HEK293 (cell line): ENCODE measurements around the gene FPR1.

Experiments used
- CTCF ChIA-PET: fragments of 350-600 bp; formaldehyde crosslinking; extraction: SDS; loops from one replicate; lab custom pipeline; 2021; ENCODE audit warnings: antibody characterized with exemption; lab: Yijun Ruan, JAX
- POLR2A ChIA-PET: fragments of 300-600 bp; formaldehyde crosslinking; extraction: SDS; loops from one replicate; lab custom pipeline; 2020; ENCODE audit warnings: antibody characterized with exemption, inconsistent platforms; lab: Yijun Ruan, JAX
- H3K27ac ChIP-seq: fragments of 200-500 bp; sonication (Bioruptor generic); 2 replicates; pipeline ENCODE4 v1.5.1; 2014; ENCODE audit warnings: low read depth, low read length, control low read depth, inconsistent platforms; ENCODE audit errors: extremely low read depth
- H3K36me3 ChIP-seq, 2 experiments: fragments of 200-500 bp in 1 of 2; sonication (Bioruptor generic) in 1 of 2; 1 replicate in 1 of 2; 2 replicates in 1 of 2; pipeline ENCODE4 v1.5.1; 2014 to 2017; ENCODE audit warnings: inconsistent platforms in 2 of 2, low read length in 2 of 2; ENCODE audit not compliant: control insufficient read depth in 2 of 2, insufficient read depth in 1 of 2
- H3K4me1 ChIP-seq: fragments of 200-500 bp; sonication (Bioruptor generic); 2 replicates; pipeline ENCODE4 v1.5.1; 2014; ENCODE audit warnings: mild to moderate bottlenecking, low read length, inconsistent platforms; ENCODE audit not compliant: control insufficient read depth, insufficient read depth
- H3K4me3 ChIP-seq: 2 replicates; pipeline ENCODE4 v1.5.1; 2011; ENCODE audit warnings: low read depth, mild to moderate bottlenecking, control low read depth, low read length, moderate library complexity
- H3K9me3 ChIP-seq: fragments of 200-500 bp; sonication (Bioruptor generic); 2 replicates; pipeline ENCODE4 v1.5.1; 2014; ENCODE audit warnings: low read depth, low read length, inconsistent platforms; ENCODE audit not compliant: control insufficient read depth, insufficient read depth
- KLF16 ChIP-seq: fragments of 450-650 bp; formaldehyde crosslinking; IDR thresholded peaks from 2 replicates; pipeline ENCODE4 v1.5.1; 2017; ENCODE audit warnings: missing biosample characterization, missing genetic modification characterization
- KLF9 ChIP-seq: fragments of 450-650 bp; formaldehyde crosslinking; IDR thresholded peaks from 2 replicates; pipeline ENCODE4 v1.5.1; 2016; ENCODE audit warnings: missing biosample characterization, missing genetic modification characterization, low read depth
- SALL2 ChIP-seq: fragments of 450-650 bp; formaldehyde crosslinking; IDR thresholded peaks from 2 replicates; pipeline ENCODE4 v1.5.0; 2017; ENCODE audit warnings: missing biosample characterization, mild to moderate bottlenecking, missing genetic modification characterization, borderline replicate concordance
- WT1 ChIP-seq: fragments of 450-650 bp; formaldehyde crosslinking; IDR thresholded peaks from 2 replicates; pipeline ENCODE4 v1.5.1; 2016; ENCODE audit warnings: missing biosample characterization, missing genetic modification characterization
- ZBTB8A ChIP-seq: fragments of 450-650 bp; formaldehyde crosslinking; IDR thresholded peaks from 2 replicates; pipeline ENCODE4 v1.5.1; 2016; ENCODE audit warnings: missing biosample characterization, missing genetic modification characterization
- ZNF146 ChIP-seq: fragments of 450-650 bp; formaldehyde crosslinking; IDR thresholded peaks from 2 replicates; pipeline ENCODE4 v1.5.1; 2016; ENCODE audit warnings: missing biosample characterization, missing genetic modification characterization
- ZNF157 ChIP-seq: fragments of 450-650 bp; formaldehyde crosslinking; IDR thresholded peaks from 2 replicates; pipeline ENCODE4 v1.5.1; 2016; ENCODE audit warnings: missing biosample characterization, missing genetic modification characterization
- ZNF174 ChIP-seq: fragments of 450-650 bp; formaldehyde crosslinking; IDR thresholded peaks from 2 replicates; pipeline ENCODE4 v1.5.0; 2017; ENCODE audit warnings: missing biosample characterization, mild to moderate bottlenecking, missing genetic modification characterization
- ZNF214 ChIP-seq: fragments of 450-650 bp; formaldehyde crosslinking; IDR thresholded peaks from 2 replicates; pipeline ENCODE4 v1.5.1; 2017; ENCODE audit warnings: missing biosample characterization, mild to moderate bottlenecking, missing genetic modification characterization, borderline replicate concordance
- ZNF292 ChIP-seq: fragments of 450-650 bp; formaldehyde crosslinking; IDR thresholded peaks from 2 replicates; pipeline ENCODE4 v1.5.1; 2016; ENCODE audit warnings: low read depth, missing biosample characterization, missing genetic modification characterization, borderline replicate concordance
- ZNF366 ChIP-seq: fragments of 450-650 bp; formaldehyde crosslinking; conservative IDR thresholded peaks from 2 replicates; pipeline ENCODE4 v1.5.1; 2016; ENCODE audit warnings: missing biosample characterization, missing genetic modification characterization
- ZNF404 ChIP-seq: fragments of 450-650 bp; formaldehyde crosslinking; IDR thresholded peaks from 2 replicates; pipeline ENCODE4 v1.5.1; 2017; ENCODE audit warnings: missing biosample characterization, missing genetic modification characterization
- ZNF423 ChIP-seq: fragments of 450-650 bp; formaldehyde crosslinking; IDR thresholded peaks from 2 replicates; pipeline ENCODE4 v1.5.1; 2016; ENCODE audit warnings: missing biosample characterization, missing genetic modification characterization
- ZNF561 ChIP-seq: fragments of 450-650 bp; IDR thresholded peaks from 2 replicates; pipeline ENCODE4 v1.5.1; 2018; ENCODE audit warnings: missing biosample characterization, missing genetic modification characterization, borderline replicate concordance
- ZNF777 ChIP-seq: fragments of 450-650 bp; formaldehyde crosslinking; IDR thresholded peaks from 2 replicates; pipeline ENCODE4 v1.5.1; 2017; ENCODE audit warnings: missing biosample characterization, missing genetic modification characterization, borderline replicate concordance
- ZNF792 ChIP-seq: fragments of 450-650 bp; formaldehyde crosslinking; IDR thresholded peaks from 2 replicates; pipeline ENCODE4 v1.5.1; 2016; ENCODE audit warnings: missing biosample characterization, missing genetic modification characterization
- TF ChIP-seq, protein P1 (sequence below): fragments of 450-650 bp; formaldehyde crosslinking; IDR thresholded peaks from 2 replicates; pipeline ENCODE4 v1.5.1; 2016; ENCODE audit warnings: missing biosample characterization, missing genetic modification characterization
- TF ChIP-seq, protein P2 (sequence below): fragments of 450-650 bp; formaldehyde crosslinking; IDR thresholded peaks from 2 replicates; pipeline ENCODE4 v1.5.1; 2016; ENCODE audit warnings: missing biosample characterization, missing genetic modification characterization, borderline replicate concordance
- TF ChIP-seq, protein P3 (sequence below): fragments of 450-650 bp; formaldehyde crosslinking; IDR thresholded peaks from 2 replicates; pipeline ENCODE4 v1.5.1; 2016; ENCODE audit warnings: missing biosample characterization, missing genetic modification characterization

Gene FPR1

DNA sequence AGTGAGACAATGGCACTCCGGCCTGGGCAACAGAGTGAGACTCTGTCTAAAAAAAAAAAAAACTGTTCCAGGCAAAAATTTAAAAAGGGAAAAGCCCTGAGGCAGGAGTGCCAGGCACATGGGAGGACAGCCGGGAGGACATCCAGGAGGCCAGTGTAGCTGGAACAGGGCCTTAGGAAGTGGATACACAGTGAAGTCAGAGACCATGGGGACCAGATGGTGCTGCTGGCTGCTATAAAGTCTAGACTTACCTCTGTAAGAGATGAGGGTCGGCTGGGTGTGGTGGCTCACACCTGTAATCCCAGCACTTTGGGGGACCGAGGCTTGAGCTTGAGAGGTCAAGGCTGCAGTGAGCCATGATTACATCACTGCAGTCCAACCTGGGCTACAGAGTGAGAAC, 42.9 kb downstream of the FPR1 start:
- Histone ChIP-seq H3K4me3 (no peak overlapping the region), H3K27ac (no peak overlapping the region), H3K9me3 (no peaks in the 10 kb centered on the region), H3K36me3 (peaks cover 24 to 30% of the 10 kb centered on the region in 2 experiments), H3K4me1 (peaks cover 3% of the 10 kb centered on the region; the same call in 1 of the 2 replicates)
- ChIA-PET POLR2A (interaction anchor here (0.6 to 4.3 kb wide), 7 partner anchors 18 to 1198 kb away, joined by 3 to 22 read pairs (median 5); partner anchors contain the start of gene JOSD2), CTCF (interaction anchor here (1.7 kb wide), 1 partner anchor 52 kb away, joined by 4 read pairs; no protein-coding TSS in a partner anchor)
- TF ChIP-seq ZNF792 (tag by site-specific recombination) (no peak), ZNF292 (tag by site-specific recombination) (no peak), ZBTB8A (tag by site-specific recombination) (no peak), ZNF157 (tag by site-specific recombination) (no peak), SALL2 (no peak)

DNA sequence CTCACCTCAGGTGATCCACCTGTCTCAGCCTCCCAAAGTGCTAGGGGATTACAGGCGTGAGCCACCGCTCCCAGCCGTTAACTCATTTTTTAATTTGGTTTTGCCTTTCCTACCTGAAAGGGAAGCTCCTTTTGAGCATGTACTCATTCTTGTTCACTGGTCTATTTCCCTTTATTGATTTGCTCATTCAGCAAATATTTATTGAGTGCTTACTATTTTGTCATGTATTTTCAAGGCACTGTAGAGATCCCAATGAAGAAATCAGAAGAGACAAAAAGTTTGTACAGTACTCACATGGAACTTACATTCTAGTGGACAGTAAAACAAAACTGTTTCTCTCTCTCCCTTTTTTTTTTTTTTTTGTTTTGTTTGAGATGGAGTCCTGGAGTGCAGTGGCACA, 44.8 kb downstream of the FPR1 start:
- CTCF ChIA-PET: interaction anchor here (0.6 to 1.3 kb wide), 2 partner anchors 71 kb away, joined by 3 to 4 read pairs; no protein-coding TSS in a partner anchor

DNA sequence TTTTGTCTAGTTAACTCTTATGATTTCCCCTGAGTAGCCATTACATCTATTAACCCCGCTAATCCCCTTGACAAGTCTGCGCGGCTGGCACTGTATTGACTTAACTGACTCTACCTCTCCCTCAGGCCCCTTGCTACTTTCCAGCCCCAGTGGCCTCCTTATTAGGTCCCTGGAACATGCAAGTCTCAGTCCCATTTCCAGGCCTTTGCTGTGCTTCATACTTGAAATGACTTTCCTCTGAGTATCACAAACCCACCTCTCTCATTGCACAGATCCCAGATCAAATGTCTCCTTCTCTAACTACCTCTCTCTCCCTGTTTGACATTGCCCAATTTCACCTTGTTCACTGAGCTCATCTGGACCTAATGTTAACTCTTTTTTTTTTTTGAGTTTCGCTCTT, 45.4 kb downstream of the FPR1 start:
- CTCF ChIA-PET: interaction anchor here (0.6 kb wide), 3 partner anchors 40 to 72 kb away, joined by 3 to 8 read pairs (median 3); no protein-coding TSS in a partner anchor
- H3K4me3 ChIP-seq: no peak overlapping the region
- peaks cover 3% of the 10 kb centered on the region; the same call in 1 of the 2 replicates for H3K4me1 ChIP-seq
- H3K27ac ChIP-seq: no peak overlapping the region
- TF ChIP-seq ZNF174 (tag by site-specific recombination) (no peak), ZNF214 (tag by site-specific recombination) (no peak), ZNF561 (tag by site-specific recombination) (no peak)
- TF ChIP-seq, protein P1, sequence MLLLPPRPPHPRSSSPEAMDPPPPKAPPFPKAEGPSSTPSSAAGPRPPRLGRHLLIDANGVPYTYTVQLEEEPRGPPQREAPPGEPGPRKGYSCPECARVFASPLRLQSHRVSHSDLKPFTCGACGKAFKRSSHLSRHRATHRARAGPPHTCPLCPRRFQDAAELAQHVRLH (tag by site-specific recombination): no peak
- TF ChIP-seq, protein P2, sequence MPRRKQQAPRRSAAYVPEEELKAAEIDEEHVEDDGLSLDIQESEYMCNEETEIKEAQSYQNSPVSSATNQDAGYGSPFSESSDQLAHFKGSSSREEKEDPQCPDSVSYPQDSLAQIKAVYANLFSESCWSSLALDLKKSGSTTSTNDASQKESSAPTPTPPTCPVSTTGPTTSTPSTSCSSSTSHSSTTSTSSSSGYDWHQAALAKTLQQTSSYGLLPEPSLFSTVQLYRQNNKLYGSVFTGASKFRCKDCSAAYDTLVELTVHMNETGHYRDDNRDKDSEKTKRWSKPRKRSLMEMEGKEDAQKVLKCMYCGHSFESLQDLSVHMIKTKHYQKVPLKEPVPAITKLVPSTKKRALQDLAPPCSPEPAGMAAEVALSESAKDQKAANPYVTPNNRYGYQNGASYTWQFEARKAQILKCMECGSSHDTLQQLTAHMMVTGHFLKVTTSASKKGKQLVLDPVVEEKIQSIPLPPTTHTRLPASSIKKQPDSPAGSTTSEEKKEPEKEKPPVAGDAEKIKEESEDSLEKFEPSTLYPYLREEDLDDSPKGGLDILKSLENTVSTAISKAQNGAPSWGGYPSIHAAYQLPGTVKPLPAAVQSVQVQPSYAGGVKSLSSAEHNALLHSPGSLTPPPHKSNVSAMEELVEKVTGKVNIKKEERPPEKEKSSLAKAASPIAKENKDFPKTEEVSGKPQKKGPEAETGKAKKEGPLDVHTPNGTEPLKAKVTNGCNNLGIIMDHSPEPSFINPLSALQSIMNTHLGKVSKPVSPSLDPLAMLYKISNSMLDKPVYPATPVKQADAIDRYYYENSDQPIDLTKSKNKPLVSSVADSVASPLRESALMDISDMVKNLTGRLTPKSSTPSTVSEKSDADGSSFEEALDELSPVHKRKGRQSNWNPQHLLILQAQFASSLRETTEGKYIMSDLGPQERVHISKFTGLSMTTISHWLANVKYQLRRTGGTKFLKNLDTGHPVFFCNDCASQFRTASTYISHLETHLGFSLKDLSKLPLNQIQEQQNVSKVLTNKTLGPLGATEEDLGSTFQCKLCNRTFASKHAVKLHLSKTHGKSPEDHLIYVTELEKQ (tag by site-specific recombination): no peak
- POLR2A ChIA-PET: interaction anchor here (4.3 kb wide), 1 partner anchor 18 kb away, joined by 22 read pairs; no protein-coding TSS in a partner anchor
- peaks cover 24 to 47% of the 10 kb centered on the region in 2 experiments for H3K36me3 ChIP-seq
- no peaks in the 10 kb centered on the region for H3K9me3 ChIP-seq

More for the DNA sequence above, 44.8 kb downstream of the FPR1 start:
- Histone ChIP-seq H3K4me1 (peaks cover 3% of the 10 kb centered on the region; the same call in 1 of the 2 replicates), H3K4me3 (no peak overlapping the region), H3K9me3 (no peaks in the 10 kb centered on the region), H3K27ac (no peak overlapping the region), H3K36me3 (peaks cover 24 to 41% of the 10 kb centered on the region in 2 experiments)
- TF ChIP-seq ZNF146 (tag by site-specific recombination) (no peak), KLF16 (tag by site-specific recombination) (no peak), ZNF777 (tag by site-specific recombination) (no peak), ZNF423 (no peak), ZNF404 (no peak), ZNF366 (tag by site-specific recombination) (no peak), WT1 (no peak), KLF9 (tag by site-specific recombination) (no peak)
- TF ChIP-seq, protein P3, sequence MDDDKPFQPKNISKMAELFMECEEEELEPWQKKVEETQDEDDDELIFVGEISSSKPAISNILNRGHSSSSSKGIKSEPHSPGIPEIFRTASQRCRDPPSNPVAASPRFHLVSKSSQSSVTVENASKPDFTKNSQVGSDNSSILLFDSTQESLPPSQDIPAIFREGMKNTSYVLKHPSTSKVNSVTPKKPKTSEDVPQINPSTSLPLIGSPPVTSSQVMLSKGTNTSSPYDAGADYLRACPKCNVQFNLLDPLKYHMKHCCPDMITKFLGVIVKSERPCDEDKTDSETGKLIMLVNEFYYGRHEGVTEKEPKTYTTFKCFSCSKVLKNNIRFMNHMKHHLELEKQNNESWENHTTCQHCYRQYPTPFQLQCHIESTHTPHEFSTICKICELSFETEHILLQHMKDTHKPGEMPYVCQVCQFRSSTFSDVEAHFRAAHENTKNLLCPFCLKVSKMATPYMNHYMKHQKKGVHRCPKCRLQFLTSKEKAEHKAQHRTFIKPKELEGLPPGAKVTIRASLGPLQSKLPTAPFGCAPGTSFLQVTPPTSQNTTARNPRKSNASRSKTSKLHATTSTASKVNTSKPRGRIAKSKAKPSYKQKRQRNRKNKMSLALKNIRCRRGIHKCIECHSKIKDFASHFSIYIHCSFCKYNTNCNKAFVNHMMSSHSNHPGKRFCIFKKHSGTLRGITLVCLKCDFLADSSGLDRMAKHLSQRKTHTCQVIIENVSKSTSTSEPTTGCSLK (tag by site-specific recombination): no peak
- POLR2A ChIA-PET: interaction anchor here (4.3 kb wide), 1 partner anchor 18 kb away, joined by 22 read pairs; no protein-coding TSS in a partner anchor
